H1 (cell line): ENCODE data around the gene AK5. TPM values are rescaled to one million over a fixed set of nuclear protein-coding genes. Genes with fewer than 3 reads are reported as not detected.

Source experiments
- KDM4A ChIP-seq: IDR thresholded peaks from one replicate; pipeline ENCODE4 v1.7.1; 2012; ENCODE audit warnings: low read depth, mild to moderate bottlenecking, moderate library complexity, low read length, inconsistent platforms; ENCODE audit not compliant: severe bottlenecking
- NRF1 ChIP-seq: IDR thresholded peaks from 2 replicates; pipeline ENCODE4 v1.6.1; 2011; ENCODE audit warnings: mild to moderate bottlenecking, low read depth, low read length, improper control_type of control experiment
- SIX5 ChIP-seq: IDR thresholded peaks from 2 replicates; pipeline ENCODE4 v1.6.1; 2011; ENCODE audit warnings: mild to moderate bottlenecking, low read depth, low read length
- TAF7 ChIP-seq: optimal IDR thresholded peaks from 2 replicates; pipeline ENCODE3; 2011; ENCODE audit warnings: low read depth, mild to moderate bottlenecking, inconsistent platforms, low read length, moderate library complexity, borderline replicate concordance
- polyA plus RNA-seq, 7 experiments: library from polyadenylated mRNA; depleted of rRNA in 3 of 7; stranded (reverse) in 5 of 7; unstranded in 2 of 7; fragments of >200 nt in 5 of 7; fragments of 200-250 nt in 2 of 7; gene quantifications; 1 replicate in 5 of 7; 2 replicates in 1 of 7; 4 replicates in 1 of 7; pipeline versions ENCODE4 v1.2.1 to v1.2.3, GENCODE V29; 2011 to 2013; ENCODE audit warnings: missing spikeins in 2 of 7, mixed read lengths in 2 of 7
- total RNA-seq: library from RNA; stranded (reverse); fragmentation: NEBNext Ultra II Directional; extraction: Animal tissue kit (Norgen Biotek cat#: 25700); gene quantifications from 2 replicates; pipeline ENCODE4 v1.2.1, GENCODE V29; 2021

Gene AK5
- total and polyA plus RNA-seq, 2 of the 8 experiments (the other 6 are each of a cell fraction or from before 2014, with no cell fraction given), result 2.0 to 7.1 TPM

DNA sequence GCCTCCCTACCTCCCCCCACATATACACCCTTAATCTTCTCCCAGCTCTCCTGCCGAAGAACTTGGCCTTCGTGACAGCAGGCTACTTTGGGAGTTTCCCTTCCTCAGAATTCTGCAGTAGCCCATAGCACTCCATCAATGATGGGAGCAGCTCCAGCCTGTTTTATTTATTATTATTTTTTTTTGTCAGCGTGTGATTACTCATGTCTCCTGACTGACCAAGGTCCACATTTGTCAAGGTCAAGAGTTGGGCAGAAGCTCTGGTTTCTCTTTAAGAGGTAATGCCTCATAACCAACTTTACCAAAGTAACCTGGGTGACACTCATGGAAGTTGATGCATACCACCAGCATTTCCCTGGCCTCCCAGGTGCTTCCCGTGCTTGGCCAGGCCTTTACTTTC lies 275.2 kb downstream of the AK5 start (continued):
- no peak for TF ChIP-seq KDM4A
- TF ChIP-seq SIX5, result no peak
- no peak for TF ChIP-seq TAF7
- no peak for TF ChIP-seq NRF1
